Stimulated activated CD4-positive, alpha-beta T cell treated with anti-CD3 and anti-CD28 coated beads, Interleukin-1b, Interleukin-23, amount 100 ng/mL, for 24 hours (primary cell): Measurements from ENCODE around the gene DAZAP1.

Experiments
- DNase-seq, 4 experiments: peaks; one replicate each; pipeline ENCODE4 v3.0.0-alpha.2; 2020; ENCODE audit warnings: low read depth in 4 of 4, low spot score in 1 of 4

Gene DAZAP1

GRCh38 chr19:1455336-1456120 is 48.1 kb downstream of the DAZAP1 start:
- no peak for DNase-seq

GRCh38 chr19:1456121-1456900 is 48.9 kb downstream of the DAZAP1 start:
- no peak for DNase-seq

GRCh38 chr19:1457031-1457739 is 49.8 kb downstream of the DAZAP1 start:
- DNase-seq: no peak

- DNase-seq: no peak
Observed at GRCh38 chr19:1457892-1458291, 50.5 kb downstream of the DAZAP1 start.

- no peak for DNase-seq
Observed at GRCh38 chr19:1459479-1459878, 52.1 kb downstream of the DAZAP1 start.

GRCh38 chr19:1460033-1460995 is 52.9 kb downstream of the DAZAP1 start:
- no peak for DNase-seq

GRCh38 chr19:1461862-1462261 is 54.5 kb downstream of the DAZAP1 start:
- DNase-seq: no peak

GRCh38 chr19:1465191-1466016 is 58.0 kb downstream of the DAZAP1 start:
- no peak for DNase-seq

- DNase-seq: no peak
Observed at GRCh38 chr19:1466018-1466460, 58.7 kb downstream of the DAZAP1 start.

GRCh38 chr19:1466461-1467214 is 59.3 kb downstream of the DAZAP1 start:
- DNase-seq: no peak

- no peak for DNase-seq
Observed at GRCh38 chr19:1467215-1467489, 59.8 kb downstream of the DAZAP1 start.

GRCh38 chr19:1467490-1468273 is 60.3 kb downstream of the DAZAP1 start:
- no peak for DNase-seq

- no peak for DNase-seq
Observed at GRCh38 chr19:1468274-1468820, 61.0 kb downstream of the DAZAP1 start.

- no peak for DNase-seq
Observed at GRCh38 chr19:1468821-1469254, 61.5 kb downstream of the DAZAP1 start.

- no peak for DNase-seq
Observed at GRCh38 chr19:1469255-1470054, 62.1 kb downstream of the DAZAP1 start.

- no peak for DNase-seq
Observed at GRCh38 chr19:1470055-1470304, 62.6 kb downstream of the DAZAP1 start.

GRCh38 chr19:1470305-1471009 is 63.1 kb downstream of the DAZAP1 start:
- DNase-seq: peak in 3 of 4 experiments; percentile 39 to 65 (median 60)
